ENCODE results near the gene CADM2. TPM values are rescaled to one million over a fixed set of nuclear protein-coding genes. Genes with fewer than 3 reads are reported as not detected.

The CADM2 gene
- total RNA-seq, 1 donor = 2.2 TPM

DNA sequence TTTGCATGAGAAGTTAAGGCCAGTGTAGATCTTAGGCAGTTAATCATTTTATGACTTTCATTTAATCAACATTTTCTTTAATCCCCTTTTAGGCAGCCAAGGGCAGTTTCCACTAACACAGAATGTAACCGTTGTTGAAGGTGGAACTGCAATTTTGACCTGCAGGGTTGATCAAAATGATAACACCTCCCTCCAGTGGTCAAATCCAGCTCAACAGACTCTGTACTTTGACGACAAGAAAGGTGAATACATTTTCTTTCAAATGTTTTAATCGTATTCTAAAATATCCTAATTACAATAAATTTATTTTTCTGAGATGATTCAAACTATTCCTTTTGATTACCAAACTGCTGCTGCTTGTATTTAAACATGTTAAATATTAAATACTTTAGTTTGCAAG, 843.2 kb downstream of the CADM2 start:
- no peak for TF ChIP-seq CTCF (IDR thresholded peaks at IDR 0.05; ENCODE audit: insufficient read depth, low read length)
- DNase-seq (ENCODE audit: low read depth) = no peak
- no peak overlapping the region for H3K4me3 ChIP-seq (ENCODE audit: low read depth, low read length)

- DNase-seq (ENCODE audit: low read depth) = no peak
- H3K4me3 ChIP-seq (ENCODE audit: low read depth, low read length) = no peak overlapping the region
- TF ChIP-seq CTCF (IDR thresholded peaks at IDR 0.05; ENCODE audit: insufficient read depth, low read length) = no peak
These were observed 850.0 kb downstream of the CADM2 start for GRCh38 chr3:85808755-85809154.

DNA sequence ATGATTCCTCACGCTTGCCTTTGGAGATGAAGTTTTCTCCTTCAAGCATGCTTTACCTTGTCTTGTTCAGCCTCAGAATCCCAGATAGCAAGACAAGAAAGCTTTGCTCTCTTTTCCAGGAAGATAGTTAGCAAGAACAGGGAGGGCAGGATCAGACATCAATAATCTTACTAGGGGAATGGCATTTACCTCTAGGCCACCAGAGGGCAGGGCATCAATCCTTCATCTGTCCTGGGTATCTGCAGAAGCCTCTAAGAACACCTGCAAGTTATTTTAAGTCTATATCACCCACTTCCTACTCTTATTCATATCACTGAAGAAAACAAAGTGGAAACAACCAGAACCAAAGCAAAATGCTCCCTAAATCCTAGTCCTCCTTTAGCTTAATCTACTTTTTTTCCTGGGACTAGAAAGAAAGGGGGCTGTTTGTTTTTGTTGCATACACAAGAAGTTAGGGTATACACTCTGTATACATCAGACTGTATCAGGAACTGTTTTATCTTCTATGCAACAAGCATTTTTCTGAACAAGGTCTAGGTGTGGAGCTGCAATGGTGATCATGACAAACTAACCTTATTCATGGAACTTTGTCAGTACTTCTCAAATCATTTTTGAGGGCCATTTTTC, 862.5 kb downstream of the CADM2 start:
- no peak for TF ChIP-seq CTCF (IDR thresholded peaks at IDR 0.05; ENCODE audit: insufficient read depth, low read length)
- no peak overlapping the region for H3K4me3 ChIP-seq (ENCODE audit: low read depth, low read length)
- no peak for DNase-seq (ENCODE audit: low read depth)

DNA sequence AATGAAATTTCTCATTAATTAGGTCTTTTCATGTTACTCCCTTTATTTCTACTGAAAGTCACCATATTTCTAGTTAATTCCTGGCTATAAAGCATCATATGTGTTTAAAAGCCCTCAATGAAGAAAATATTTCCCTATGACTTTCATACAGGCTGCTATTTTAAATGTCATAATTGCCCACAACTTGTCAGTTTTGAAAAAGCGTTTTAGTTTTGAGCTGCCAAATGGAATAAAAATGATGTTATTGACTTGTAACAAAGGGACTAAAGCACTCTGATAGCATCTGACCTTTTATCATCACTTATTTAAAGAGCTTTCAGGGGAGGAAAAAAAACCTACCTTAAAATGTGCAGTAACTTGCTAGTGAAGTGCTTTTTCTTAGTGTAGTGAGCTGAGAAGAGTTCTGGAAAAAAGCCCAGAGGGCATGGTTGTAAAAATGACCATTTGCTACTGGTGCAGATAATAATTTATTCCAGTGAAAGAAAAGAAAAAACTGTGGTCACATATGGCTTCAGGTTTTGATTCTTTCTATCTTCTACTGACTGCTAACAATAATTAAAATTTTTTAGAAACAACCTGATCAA, 877.2 kb downstream of the CADM2 start:
- H3K4me3 ChIP-seq (ENCODE audit: low read depth, low read length) = no peak overlapping the region
- no peak for TF ChIP-seq CTCF (IDR thresholded peaks at IDR 0.05; ENCODE audit: insufficient read depth, low read length)
- no peak for DNase-seq (ENCODE audit: low read depth)

DNA sequence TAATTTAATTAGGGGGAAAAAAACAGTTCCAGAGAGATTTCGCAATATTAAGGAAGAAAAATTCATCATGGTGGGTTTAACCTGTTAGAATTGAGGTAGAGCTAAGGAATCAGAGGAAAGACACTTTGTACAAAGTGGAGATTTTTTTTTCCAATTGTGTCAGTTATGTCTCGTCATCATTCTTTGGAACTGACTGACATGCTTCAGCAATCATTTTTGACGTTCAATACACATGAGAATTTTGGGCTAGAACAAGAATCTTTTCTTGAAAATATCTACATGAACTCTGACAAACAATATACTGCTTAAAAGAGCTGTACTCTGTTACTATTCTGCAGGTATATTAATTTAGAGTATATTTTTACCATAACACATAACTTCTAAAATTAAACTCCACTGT, 878.6 kb downstream of the CADM2 start:
- DNase-seq (ENCODE audit: low read depth) = no peak
- no peak overlapping the region for H3K4me3 ChIP-seq (ENCODE audit: low read depth, low read length)
- TF ChIP-seq CTCF (IDR thresholded peaks at IDR 0.05; ENCODE audit: insufficient read depth, low read length) = no peak

DNA sequence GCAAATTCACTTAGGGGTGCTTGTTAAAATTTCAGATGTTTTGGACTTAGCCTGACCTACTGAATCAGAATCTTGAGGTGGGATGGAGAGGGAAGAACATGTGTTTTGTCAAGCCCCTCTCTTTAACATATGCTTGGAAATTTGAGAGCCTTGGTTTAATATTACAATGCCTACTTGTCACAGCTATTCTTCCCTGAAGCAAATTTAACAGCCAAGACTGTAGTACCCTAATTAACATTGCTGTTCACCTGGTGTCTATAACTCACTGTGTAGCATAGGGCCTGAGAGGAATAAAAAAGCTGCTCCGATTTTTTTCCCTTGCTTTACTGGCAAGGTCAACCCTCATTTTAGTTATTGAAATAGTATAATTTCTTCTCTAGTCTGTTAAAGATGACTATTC, 880.1 kb downstream of the CADM2 start:
- TF ChIP-seq CTCF (IDR thresholded peaks at IDR 0.05; ENCODE audit: insufficient read depth, low read length) = no peak
- no peak overlapping the region for H3K4me3 ChIP-seq (ENCODE audit: low read depth, low read length)
- no peak for DNase-seq (ENCODE audit: low read depth)

DNA sequence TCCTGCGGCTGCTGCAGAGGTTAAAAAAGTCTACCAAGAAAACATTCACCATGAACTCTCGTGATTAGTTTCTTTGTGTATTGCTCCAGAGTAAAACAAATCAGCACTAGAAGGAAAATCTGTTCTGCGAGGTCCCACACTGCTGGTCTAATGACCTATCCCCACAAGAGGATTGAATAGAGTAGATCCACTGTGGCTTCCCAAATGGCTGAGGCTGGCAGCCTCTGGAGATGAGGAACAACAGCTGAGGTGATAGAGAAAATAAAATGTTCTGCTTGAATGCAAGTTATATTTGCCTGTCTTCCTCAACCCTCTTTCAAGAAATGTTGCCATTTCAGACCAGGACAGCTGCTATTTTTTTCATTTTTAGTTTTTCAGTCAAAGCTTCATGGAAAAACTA, 883.3 kb downstream of the CADM2 start:
- no peak for DNase-seq (ENCODE audit: low read depth)
- H3K4me3 ChIP-seq (ENCODE audit: low read depth, low read length) = no peak overlapping the region
- no peak for TF ChIP-seq CTCF (IDR thresholded peaks at IDR 0.05; ENCODE audit: insufficient read depth, low read length)
